ENCODE data around the gene NEK6. TPM values are rescaled to one million over a fixed set of nuclear protein-coding genes. Genes with fewer than 3 reads are reported as not detected.

Gene NEK6
- total RNA-seq, 2 donors from 2014 or later = 24.0 to 43.6 TPM

- no peak overlapping the region for H3K4me3 ChIP-seq
- H3K4me1 ChIP-seq (ENCODE audit: control insufficient read depth in 1 of 2, low read depth in 2 of 2) = no peaks in the 10 kb centered on the region
- no peaks in the 10 kb centered on the region for H3K27me3 ChIP-seq (replicated peaks; ENCODE audit: insufficient read depth)
- no peak for TF ChIP-seq CTCF (IDR thresholded peaks at IDR 0.05)
- no peak overlapping the region for H3K27ac ChIP-seq
- H3K36me3 ChIP-seq = peaks cover 34% of the 10 kb centered on the region
- no peaks in the 10 kb centered on the region for H3K9me3 ChIP-seq
- ATAC-seq (ENCODE audit: insufficient number of reproducible peaks, low FRiP score, low read depth) = no peak
- no peak for DNase-seq (ENCODE audit: low spot score)
Observed at GRCh38 chr9:124321416-124321815, 63.7 kb downstream of the NEK6 start.

DNA sequence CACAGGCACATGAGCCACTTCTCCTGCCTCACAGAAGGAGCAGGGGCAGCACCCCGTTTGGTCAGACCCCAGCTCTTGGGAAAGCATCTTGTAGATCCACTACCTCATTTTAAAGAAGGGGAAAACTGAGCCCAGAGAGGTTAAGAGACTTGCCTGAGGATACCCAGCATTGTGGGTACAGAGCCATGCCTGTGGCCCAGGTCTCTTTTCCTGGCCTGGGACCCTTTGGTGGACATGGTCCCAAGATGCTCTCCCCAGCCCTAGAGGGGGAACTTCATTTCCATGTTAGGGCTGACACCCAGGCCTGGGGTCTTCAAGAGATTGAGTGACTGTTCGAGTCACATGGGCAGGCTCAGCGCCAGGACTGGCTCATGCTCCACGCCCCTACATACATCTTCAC is 64.2 kb downstream of the NEK6 start:
- ATAC-seq (ENCODE audit: insufficient number of reproducible peaks, low FRiP score, low read depth) = no peak
- H3K9me3 ChIP-seq = no peaks in the 10 kb centered on the region
- TF ChIP-seq CTCF (IDR thresholded peaks at IDR 0.05) = no peak
- no peaks in the 10 kb centered on the region for H3K4me1 ChIP-seq (ENCODE audit: control insufficient read depth in 1 of 2, low read depth in 2 of 2)
- H3K36me3 ChIP-seq = peaks cover 34% of the 10 kb centered on the region
- H3K27me3 ChIP-seq (replicated peaks; ENCODE audit: insufficient read depth) = no peaks in the 10 kb centered on the region
- DNase-seq (ENCODE audit: low spot score) = no peak
- no peak overlapping the region for H3K27ac ChIP-seq
- H3K4me3 ChIP-seq = no peak overlapping the region

DNA sequence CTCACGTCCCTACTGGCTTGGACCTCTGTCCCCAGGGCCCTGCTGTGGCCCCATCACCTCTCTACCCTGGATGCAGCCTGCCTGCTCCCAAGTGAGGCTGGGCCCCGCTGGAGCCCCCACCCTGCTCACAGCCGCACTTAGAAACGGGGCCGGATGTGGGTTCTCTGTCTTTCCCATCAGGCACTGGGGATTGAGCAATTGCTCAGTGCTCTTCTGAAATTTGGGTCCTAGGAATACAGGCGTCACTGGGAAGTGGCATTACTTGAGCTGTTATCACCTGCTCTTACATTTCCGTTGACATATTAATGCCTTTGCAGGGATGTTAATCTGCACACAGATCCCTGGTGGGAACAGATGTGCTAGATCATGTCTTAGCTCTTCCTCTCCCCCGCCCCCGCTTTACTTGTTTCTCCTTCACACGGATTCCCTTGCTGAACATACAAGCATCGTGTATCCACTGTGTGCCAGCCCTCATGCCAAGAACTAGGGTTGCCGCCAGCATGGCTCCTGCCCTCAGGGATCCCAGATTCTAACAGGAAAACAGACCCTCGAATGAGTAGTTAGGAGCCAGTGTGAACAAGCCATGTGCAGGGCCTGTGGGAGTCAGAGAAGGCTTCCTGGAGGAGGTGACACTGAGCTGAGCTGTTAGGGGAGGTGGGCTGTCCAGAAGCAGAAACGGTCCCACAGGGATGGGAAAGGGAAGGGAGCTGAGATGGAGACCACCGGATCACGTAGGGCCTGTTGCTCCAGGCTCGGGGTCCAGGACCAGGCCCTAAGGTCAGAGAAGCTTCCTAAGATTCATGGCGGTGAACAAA is 65.1 kb downstream of the NEK6 start:
- H3K27ac ChIP-seq = no peak overlapping the region
- H3K4me3 ChIP-seq = no peak overlapping the region
- ATAC-seq (ENCODE audit: insufficient number of reproducible peaks, low FRiP score, low read depth) (no peak), DNase-seq (ENCODE audit: low spot score) (no peak)
- H3K9me3 ChIP-seq = no peaks in the 10 kb centered on the region
- no peaks in the 10 kb centered on the region for H3K27me3 ChIP-seq (replicated peaks; ENCODE audit: insufficient read depth)
- no peak for TF ChIP-seq CTCF (IDR thresholded peaks at IDR 0.05)
- H3K36me3 ChIP-seq = peaks cover 42% of the 10 kb centered on the region
- H3K4me1 ChIP-seq (ENCODE audit: control insufficient read depth in 1 of 2, low read depth in 2 of 2) = no peaks in the 10 kb centered on the region

GRCh38 chr9:124323904-124324303 is 66.2 kb downstream of the NEK6 start:
- ATAC-seq (ENCODE audit: insufficient number of reproducible peaks, low FRiP score, low read depth) (no peak), DNase-seq (ENCODE audit: low spot score) (no peak)
- no peaks in the 10 kb centered on the region for H3K27me3 ChIP-seq (replicated peaks; ENCODE audit: insufficient read depth)
- H3K27ac ChIP-seq = no peak overlapping the region
- no peaks in the 10 kb centered on the region for H3K9me3 ChIP-seq
- H3K4me3 ChIP-seq = no peak overlapping the region
- no peak for TF ChIP-seq CTCF (IDR thresholded peaks at IDR 0.05)
- H3K36me3 ChIP-seq = peaks cover 52% of the 10 kb centered on the region
- no peaks in the 10 kb centered on the region for H3K4me1 ChIP-seq (ENCODE audit: control insufficient read depth in 1 of 2, low read depth in 2 of 2)

GRCh38 chr9:124325816-124326215 is 68.1 kb downstream of the NEK6 start:
- Histone ChIP-seq H3K27ac (no peak overlapping the region), H3K4me3 (no peak overlapping the region), H3K36me3 (peaks cover 65% of the 10 kb centered on the region), H3K9me3 (no peaks in the 10 kb centered on the region), H3K27me3 (replicated peaks; ENCODE audit: insufficient read depth) (no peaks in the 10 kb centered on the region), H3K4me1 (ENCODE audit: control insufficient read depth in 1 of 2, low read depth in 2 of 2) (no peaks in the 10 kb centered on the region)
- no peak for TF ChIP-seq CTCF (IDR thresholded peaks at IDR 0.05)
- ATAC-seq (ENCODE audit: insufficient number of reproducible peaks, low FRiP score, low read depth) (no peak), DNase-seq (ENCODE audit: low spot score) (no peak)

All from thoracic aorta (tissue), 2 donors.